GM23248 (cell line): ENCODE data around the gene CMIP. TPM values are rescaled to one million over a fixed set of nuclear protein-coding genes. Genes with fewer than 3 reads are reported as not detected.

ENCODE experiments used
- DNase-seq: peaks from one replicate; pipeline ENCODE4 v3.0.0-alpha.2; 2015
- H2AFZ ChIP-seq: fragments of 200-600 bp; sonication (generic); 2 replicates; pipeline ENCODE4 v1.6.1; 2016; ENCODE audit warnings: antibody characterized with exemption
- H3F3A ChIP-seq: fragments of 200-600 bp; sonication (generic); 2 replicates; pipeline ENCODE4 v1.6.1; 2016; ENCODE audit warnings: mild to moderate bottlenecking, antibody characterized with exemption, mixed run types; ENCODE audit not compliant: insufficient read depth
- H3K27ac ChIP-seq: fragments of 200-600 bp; sonication (generic); 2 replicates; pipeline ENCODE4 v1.5.1; 2016; ENCODE audit warnings: mild to moderate bottlenecking
- H3K27me3 ChIP-seq: fragments of 200-600 bp; sonication (generic); replicated peaks from 2 replicates; pipeline ENCODE4 v1.6.1; 2016; ENCODE audit warnings: mild to moderate bottlenecking; ENCODE audit not compliant: insufficient read depth
- H3K36me3 ChIP-seq: fragments of 200-600 bp; sonication (generic); 2 replicates; pipeline ENCODE4 v1.6.1; 2016; ENCODE audit warnings: low read depth, mild to moderate bottlenecking
- H3K4me1 ChIP-seq: fragments of 200-600 bp; sonication (generic); 2 replicates; pipeline ENCODE4 v1.6.1; 2016; ENCODE audit warnings: mild to moderate bottlenecking; ENCODE audit not compliant: insufficient read depth
- H3K4me2 ChIP-seq: fragments of 200-600 bp; sonication (generic); one replicate; pipeline ENCODE4 v1.6.1; 2016; ENCODE audit warnings: mild to moderate bottlenecking; ENCODE audit not compliant: unreplicated experiment
- H3K4me3 ChIP-seq: fragments of 200-600 bp; sonication (generic); 2 replicates; pipeline ENCODE4 v1.5.1; 2016; ENCODE audit warnings: mild to moderate bottlenecking
- H3K79me2 ChIP-seq: fragments of 200-600 bp; sonication (generic); 2 replicates; pipeline ENCODE4 v1.6.1; 2016; ENCODE audit warnings: mild to moderate bottlenecking; ENCODE audit not compliant: insufficient read depth
- H3K9ac ChIP-seq: fragments of 200-600 bp; sonication (generic); 2 replicates; pipeline ENCODE4 v1.6.1; 2016; ENCODE audit warnings: mild to moderate bottlenecking
- H3K9me2 ChIP-seq: fragments of 200-600 bp; sonication (generic); 2 replicates; pipeline ENCODE4 v1.6.1; 2016; ENCODE audit warnings: mixed run types, mild to moderate bottlenecking, moderate library complexity; ENCODE audit not compliant: insufficient read depth
- H3K9me3 ChIP-seq: fragments of 200-600 bp; sonication (generic); one replicate; pipeline ENCODE4 v1.6.1; 2017; ENCODE audit warnings: low read depth
- H4K20me1 ChIP-seq: fragments of 200-600 bp; sonication (generic); 2 replicates; pipeline ENCODE4 v1.6.0; 2016; ENCODE audit not compliant: insufficient read depth
- EZH2 ChIP-seq: fragments of 200-600 bp; sonication (generic); IDR thresholded peaks from 2 replicates; pipeline ENCODE4 v1.6.1; 2018; ENCODE audit warnings: antibody characterized with exemption, mild to moderate bottlenecking; ENCODE audit not compliant: insufficient read depth, poor library complexity, severe bottlenecking
- EZH2phosphoT487 ChIP-seq: fragments of 200-600 bp; sonication (generic); IDR thresholded peaks from 2 replicates; pipeline ENCODE4 v1.6.1; 2018; ENCODE audit warnings: antibody characterized with exemption, moderate library complexity, mild to moderate bottlenecking, low read depth; ENCODE audit not compliant: insufficient read depth
- WGBS, 2 experiments: methylation state at CpG; one replicate each; pipeline ENCODE4 v1.1.6; 2015 to 2017; ENCODE audit warnings: low lambda C conversion rate in 2 of 2, low coverage in 1 of 2; ENCODE audit errors: missing lambda C conversion rate in 2 of 2; 5-methylcytosine and 5-hydroxymethylcytosine counted together
- in situ Hi-C: fragments of 300-500 bp; cut with MboI; formaldehyde crosslinking; loops from 2 replicates; pipeline ENCODE4 v1.15.0; 2020
- polyA plus RNA-seq: library from polyadenylated mRNA; unstranded; fragments of >200 nt; fragmentation: Nextera tagmentation; extraction: Ambion mirVana; gene quantifications from 2 replicates; pipeline ENCODE4 v1.2.1, GENCODE V29; 2016
- total RNA-seq: library from RNA; depleted of rRNA; stranded (reverse); fragments of >200 nt; shearing (Covaris generic); gene quantifications from 2 replicates; pipeline ENCODE4 v1.2.3, GENCODE V29; 2014

The CMIP gene
- total and polyA plus RNA-seq, 2 experiments from 2014 or later: 1.5 to 9.5 TPM

GRCh38 chr16:81562174-81562849, 117.7 kb downstream of the CMIP start:
- no peak for DNase-seq
- H3K4me1 ChIP-seq: peaks cover 27% of the 10 kb centered on the region
- TF ChIP-seq EZH2phosphoT487 (no peak), EZH2 (no peak)
- H3K79me2 ChIP-seq: peaks cover 85% of the 10 kb centered on the region
- H2AFZ ChIP-seq: no peak overlapping the region
- no peaks in the 10 kb centered on the region for H4K20me1 ChIP-seq
- no peak overlapping the region for H3K4me2 ChIP-seq
- no peak overlapping the region for H3K4me3 ChIP-seq
- in situ Hi-C loops: no loop called here
- 0 out of 2 replicates have a peak, but pooled peaks cover 6% of the 10 kb centered on the region for H3F3A ChIP-seq
- no peaks in the 10 kb centered on the region for H3K9me2 ChIP-seq
- H3K36me3 ChIP-seq: no peaks in the 10 kb centered on the region
- no peak overlapping the region for H3K9ac ChIP-seq
- no peaks in the 10 kb centered on the region for H3K27me3 ChIP-seq
- no peaks in the 10 kb centered on the region for H3K9me3 ChIP-seq
- no peak overlapping the region for H3K27ac ChIP-seq
- 65 to 69% methylated on average over 8 of the region's 8 CpGs for WGBS, 2 experiments

DNA sequence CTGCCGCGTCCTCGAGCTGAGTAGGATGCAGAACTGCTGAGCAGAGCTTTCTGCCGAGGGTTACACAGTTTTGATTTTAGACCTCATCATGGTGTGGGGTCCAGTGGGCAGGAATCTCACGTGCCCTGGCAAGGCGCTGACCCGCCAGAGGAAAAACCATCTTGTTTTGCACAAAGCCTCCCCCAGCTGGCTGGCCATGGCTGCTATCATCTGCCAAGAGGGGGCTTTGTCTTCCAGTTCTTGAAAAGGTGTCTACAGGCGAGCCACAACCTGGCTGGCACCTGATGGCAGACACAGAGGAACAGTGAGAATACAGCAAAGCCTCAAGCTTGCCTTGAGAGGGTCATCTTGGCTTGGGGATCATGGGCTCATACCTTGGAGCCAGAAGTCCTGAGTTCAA, 118.3 kb downstream of the CMIP start:
- Histone ChIP-seq H3K27me3 (no peaks in the 10 kb centered on the region), H3K9ac (no peak overlapping the region), H3K27ac (no peak overlapping the region), H3K4me3 (no peak overlapping the region), H3K4me2 (no peak overlapping the region), H3K9me3 (no peaks in the 10 kb centered on the region), H3K36me3 (no peaks in the 10 kb centered on the region), H3K9me2 (no peaks in the 10 kb centered on the region), H3K4me1 (peaks cover 29% of the 10 kb centered on the region), H3F3A (0 out of 2 replicates have a peak, but pooled peaks cover 6% of the 10 kb centered on the region), H2AFZ (no peak overlapping the region), H4K20me1 (no peaks in the 10 kb centered on the region), H3K79me2 (peaks cover 83% of the 10 kb centered on the region)
- no peak for TF ChIP-seq EZH2
- no peak for TF ChIP-seq EZH2phosphoT487
- in situ Hi-C loops: no loop called here
- no peak for DNase-seq
- 96 to 98% methylated on average over 8 of the region's 8 CpGs for WGBS, 2 experiments

DNA sequence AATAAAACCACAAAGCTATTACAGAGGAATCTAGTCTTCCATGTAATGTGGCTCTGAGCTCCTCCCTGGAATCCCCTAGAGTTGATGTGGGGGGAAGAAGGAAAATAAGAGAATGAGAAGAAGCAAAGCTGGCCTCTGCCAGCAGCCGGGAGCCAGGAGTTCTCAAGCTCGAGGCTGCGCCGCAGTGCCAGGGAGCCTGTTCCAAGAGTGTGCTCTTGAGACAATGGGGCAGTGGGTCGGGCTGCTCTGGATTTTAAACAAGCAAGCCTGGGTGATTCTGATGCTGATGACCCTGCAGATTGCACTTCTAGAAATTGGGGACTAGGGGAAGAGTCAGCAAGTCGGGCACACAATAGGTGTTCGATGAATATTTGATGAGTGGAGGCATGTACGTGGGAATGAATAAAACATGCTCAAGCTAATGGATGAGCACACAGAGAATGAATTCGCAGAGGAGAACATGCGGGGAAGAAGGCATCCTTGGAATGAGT, 119.9 kb downstream of the CMIP start:
- H3K4me2 ChIP-seq: no peak overlapping the region
- no peak overlapping the region for H3K9ac ChIP-seq
- no peak overlapping the region for H2AFZ ChIP-seq
- 0 out of 2 replicates have a peak, but pooled peaks cover 6% of the 10 kb centered on the region for H3F3A ChIP-seq
- no peaks in the 10 kb centered on the region for H4K20me1 ChIP-seq
- H3K36me3 ChIP-seq: no peaks in the 10 kb centered on the region
- no peaks in the 10 kb centered on the region for H3K9me3 ChIP-seq
- peaks cover 44% of the 10 kb centered on the region for H3K4me1 ChIP-seq
- H3K9me2 ChIP-seq: no peaks in the 10 kb centered on the region
- H3K79me2 ChIP-seq: peaks cover 78% of the 10 kb centered on the region
- TF ChIP-seq EZH2 (no peak), EZH2phosphoT487 (no peak)
- H3K4me3 ChIP-seq: no peak overlapping the region
- no peak overlapping the region for H3K27ac ChIP-seq
- in situ Hi-C loops: no loop called here
- H3K27me3 ChIP-seq: no peaks in the 10 kb centered on the region
- peak; percentile 37 for DNase-seq
- WGBS, 2 experiments: 38 to 42% methylated on average over 10 of the region's 10 CpGs

GRCh38 chr16:81565321-81566028, 120.9 kb downstream of the CMIP start:
- in situ Hi-C loops: no loop called here
- Histone ChIP-seq H3F3A (0 out of 2 replicates have a peak, but pooled peaks cover 6% of the 10 kb centered on the region), H3K4me1 (peaks cover 42% of the 10 kb centered on the region), H3K27me3 (no peaks in the 10 kb centered on the region), H3K4me2 (no peak overlapping the region), H3K27ac (no peak overlapping the region), H3K4me3 (no peak overlapping the region), H3K36me3 (no peaks in the 10 kb centered on the region), H2AFZ (no peak overlapping the region), H3K9me3 (no peaks in the 10 kb centered on the region), H4K20me1 (no peaks in the 10 kb centered on the region), H3K9me2 (no peaks in the 10 kb centered on the region), H3K9ac (no peak overlapping the region), H3K79me2 (peaks cover 80% of the 10 kb centered on the region)
- no peak for DNase-seq
- 94 to 98% methylated on average over 20 of the region's 20 CpGs for WGBS, 2 experiments
- no peak for TF ChIP-seq EZH2
- TF ChIP-seq EZH2phosphoT487: no peak
